GM21515 (cell line): ENCODE measurements around the gene RBBP8.
"Not testable (repeated sequence)": the region's sequence is repeated elsewhere in the genome, so short reads cannot be mapped to it uniquely, and the experiment has no call there.

Source experiments
- ATAC-seq: cut with Tn5 transposase; IDR thresholded peaks from one replicate; pipeline ENCODE4 v1.9.1; 2021; ENCODE audit not compliant: unreplicated experiment

RBBP8 gene

DNA sequence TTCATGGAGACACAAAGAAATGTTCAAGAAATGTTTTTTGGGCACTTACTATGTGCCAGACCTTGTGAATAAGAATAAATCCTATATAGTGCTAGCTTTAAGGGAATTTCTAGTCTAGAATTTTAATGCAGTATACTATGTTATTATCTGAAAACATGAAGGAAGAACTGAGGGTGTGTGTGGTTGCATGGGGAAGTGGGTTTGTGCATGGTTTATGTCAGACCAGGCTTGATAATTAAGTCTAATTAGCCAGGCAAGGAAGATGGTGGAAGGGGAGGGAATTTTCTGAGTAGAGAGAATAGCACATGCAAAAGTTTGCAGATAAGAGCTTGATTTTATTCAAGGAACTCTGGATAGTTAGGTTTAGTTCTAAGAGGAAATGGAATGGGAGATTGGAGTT, 6.5 kb downstream of the RBBP8 start:
- no peak for ATAC-seq

DNA sequence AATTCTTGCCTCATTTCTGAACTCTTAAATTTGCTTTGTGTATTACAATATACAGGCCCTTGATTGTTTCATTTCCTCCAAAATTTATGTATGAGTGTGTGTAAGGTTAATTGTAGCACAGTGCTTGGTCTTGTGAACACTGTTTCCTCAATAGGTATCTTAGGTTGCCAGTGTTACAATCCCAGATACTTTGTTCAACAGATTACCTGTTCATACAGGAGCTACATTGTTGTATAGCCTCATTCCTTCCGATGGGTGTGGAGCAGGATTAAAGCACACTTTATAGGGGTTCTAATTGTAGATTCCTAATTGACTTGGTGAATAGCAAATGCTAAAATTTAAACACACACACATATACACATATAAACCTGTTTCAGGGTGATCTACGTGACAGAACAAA, 10.7 kb downstream of the RBBP8 start:
- no peak for ATAC-seq

DNA sequence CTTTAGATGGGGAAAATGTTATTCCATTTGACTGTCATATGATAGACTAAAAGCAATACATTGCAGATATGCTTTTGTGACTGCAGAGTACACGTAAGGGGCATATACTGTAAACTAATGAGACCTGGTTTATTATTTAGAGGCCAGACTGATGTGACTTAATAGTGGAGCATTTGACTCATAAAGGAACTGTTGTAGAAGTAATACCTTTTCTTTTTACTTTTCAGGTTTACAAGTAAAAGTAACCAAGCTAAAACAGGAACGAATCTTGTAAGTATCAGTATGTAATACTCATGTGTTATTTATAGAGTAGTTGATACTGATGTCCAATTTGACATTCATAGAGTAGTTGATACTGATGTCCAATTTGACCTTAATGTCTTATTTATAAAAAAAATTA, 13.1 kb downstream of the RBBP8 start:
- ATAC-seq = no peak

DNA sequence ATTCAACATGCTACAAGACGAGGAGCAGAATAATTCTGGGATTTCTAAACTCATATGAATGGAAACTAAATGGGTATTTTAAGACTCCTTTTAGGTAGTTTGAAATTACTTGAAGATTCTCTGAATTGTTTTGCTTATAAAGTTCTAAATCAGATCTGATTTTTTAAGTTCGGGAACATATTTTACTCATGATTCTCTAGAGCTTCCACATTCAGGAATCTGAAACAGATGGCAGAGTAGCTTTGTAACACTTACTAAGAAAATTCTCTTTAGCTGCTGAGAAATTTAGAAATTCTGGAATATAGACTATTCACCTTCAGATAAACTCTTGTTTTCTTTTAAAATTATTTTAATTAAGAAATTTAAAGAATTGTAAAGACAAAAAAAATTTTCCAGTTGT, 13.7 kb downstream of the RBBP8 start:
- no peak for ATAC-seq

DNA sequence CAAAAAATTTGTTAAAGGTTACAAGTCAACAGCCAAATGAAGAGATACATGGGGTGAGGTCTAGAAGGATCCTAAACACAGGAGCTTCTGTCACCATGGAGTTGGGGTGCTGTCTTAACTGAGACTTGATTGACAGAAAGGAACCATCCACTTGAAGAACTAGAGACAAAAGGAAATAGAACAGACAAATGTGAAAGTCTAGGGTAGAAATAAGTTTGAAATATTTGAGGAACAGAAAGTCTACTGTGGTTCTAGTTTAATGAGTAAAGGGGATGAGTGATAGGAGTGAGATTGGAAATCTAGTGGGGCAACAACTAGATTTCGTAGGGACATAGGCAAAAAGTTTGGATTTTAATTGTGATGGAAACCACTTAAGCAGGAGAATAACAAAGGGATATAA, 18.7 kb downstream of the RBBP8 start:
- ATAC-seq = no peak

DNA sequence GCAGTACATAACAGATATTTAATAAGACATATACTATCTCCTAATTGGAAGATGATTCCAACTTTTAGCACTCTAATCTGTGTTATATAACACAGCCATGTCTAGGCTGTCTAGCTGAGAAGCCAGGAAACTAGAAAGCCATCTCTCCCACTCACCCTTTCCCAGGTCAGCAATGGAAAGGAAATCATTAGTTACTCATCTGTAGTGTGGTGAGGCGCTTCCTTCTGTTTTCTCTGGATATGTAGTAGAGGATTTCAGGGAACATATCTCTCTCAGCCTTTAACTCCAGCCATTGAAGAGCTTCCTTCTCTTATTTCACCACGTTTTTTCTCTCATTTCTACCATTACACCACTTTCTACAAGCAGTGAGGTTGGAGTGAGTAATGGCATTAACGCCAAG, 19.4 kb downstream of the RBBP8 start:
- no peak for ATAC-seq

DNA sequence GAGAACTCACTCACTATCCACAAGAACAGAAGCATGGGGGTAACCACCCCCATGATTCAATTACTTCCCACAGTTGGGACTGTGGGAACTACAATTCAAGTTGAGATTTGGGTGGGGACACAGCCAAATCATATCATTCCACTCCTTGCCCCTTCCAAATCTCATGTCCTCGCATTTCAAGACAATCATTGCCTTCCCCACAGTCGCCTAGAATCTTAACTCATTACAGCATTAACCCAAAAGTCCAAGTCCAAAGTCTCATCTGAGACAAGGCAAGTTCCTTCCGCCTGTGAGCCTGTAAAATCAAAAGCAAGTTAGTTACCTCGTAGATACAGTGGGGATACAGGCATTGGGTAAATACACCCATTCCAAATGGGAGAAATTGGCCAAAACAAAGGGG, 20.9 kb downstream of the RBBP8 start:
- ATAC-seq = not testable (repeated sequence)

DNA sequence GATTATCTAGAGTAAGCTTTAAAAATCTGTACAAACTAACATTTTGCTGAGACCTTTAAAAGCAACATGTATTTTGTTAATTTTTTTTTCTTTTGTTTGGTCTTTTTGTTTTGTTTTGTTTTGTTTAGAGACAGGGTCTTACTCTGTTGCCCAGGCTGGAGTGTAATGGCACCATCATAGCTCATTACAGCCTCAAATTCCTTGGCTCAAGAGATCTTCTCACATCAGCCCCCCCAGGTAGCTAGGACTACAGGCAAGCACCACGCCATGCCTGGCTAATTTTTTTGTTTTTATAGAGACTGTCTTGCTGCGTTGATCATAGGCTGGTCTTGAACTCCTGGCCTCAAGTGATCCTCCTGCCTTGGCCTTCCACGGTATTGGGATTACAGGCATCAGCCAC, 23.1 kb downstream of the RBBP8 start:
- ATAC-seq = no peak

DNA sequence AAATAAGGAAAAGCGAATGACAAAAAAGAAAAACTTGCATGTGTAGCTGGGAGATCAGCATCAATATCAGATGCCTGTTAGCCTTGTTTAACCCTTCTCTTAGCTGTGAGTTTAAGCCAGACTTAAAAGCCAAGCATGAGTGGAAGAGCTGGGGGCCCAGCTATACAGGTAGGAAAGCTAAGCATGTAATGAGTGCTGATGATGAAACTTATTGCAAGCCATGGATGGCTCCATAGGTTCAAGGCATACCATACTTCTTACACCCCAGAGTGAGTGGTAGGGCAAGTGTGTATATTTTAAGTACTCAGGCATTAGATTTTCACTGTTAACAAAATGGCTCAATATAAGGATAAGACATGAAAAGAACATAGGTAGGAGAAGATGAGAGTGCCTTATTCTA, 28.0 kb downstream of the RBBP8 start:
- ATAC-seq = no peak

DNA sequence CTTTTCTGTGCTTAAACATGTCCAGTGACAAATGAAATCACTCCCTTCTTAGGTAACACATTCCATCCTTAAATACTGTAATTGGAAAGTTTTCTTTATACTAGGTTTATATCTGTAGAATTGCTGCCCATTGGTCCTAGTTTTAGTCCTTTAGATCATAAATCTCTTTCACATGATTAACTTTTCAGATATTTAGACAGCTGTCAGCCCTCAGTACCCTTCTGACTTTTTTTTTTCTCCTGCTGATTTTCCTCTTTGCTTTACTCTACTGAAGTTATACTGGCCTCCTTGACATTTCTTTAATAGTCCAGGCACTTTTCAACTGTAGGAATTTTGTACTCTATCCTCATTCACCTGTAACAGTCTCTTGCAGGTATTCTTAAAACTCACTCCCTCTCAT, 28.9 kb downstream of the RBBP8 start:
- ATAC-seq = no peak

DNA sequence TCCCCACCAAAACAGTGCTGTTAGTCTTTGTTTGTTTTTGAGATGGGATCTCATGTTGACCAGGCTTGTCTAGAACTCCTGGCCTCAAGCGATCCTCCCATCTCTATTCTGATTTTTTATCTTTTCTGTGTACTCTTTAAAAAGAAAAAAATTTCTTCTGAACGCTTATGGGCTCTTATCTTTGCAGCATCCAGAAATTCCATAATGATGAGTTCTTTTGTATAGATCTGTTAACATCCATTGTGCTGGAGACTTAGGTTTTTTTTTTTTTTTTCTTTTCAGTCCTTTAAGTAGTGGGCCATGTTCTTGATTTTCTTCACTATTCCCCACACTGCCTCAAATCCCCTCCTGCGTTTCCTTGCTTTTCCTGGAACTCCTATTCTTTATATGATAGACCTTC, 31.0 kb downstream of the RBBP8 start:
- ATAC-seq = no peak

DNA sequence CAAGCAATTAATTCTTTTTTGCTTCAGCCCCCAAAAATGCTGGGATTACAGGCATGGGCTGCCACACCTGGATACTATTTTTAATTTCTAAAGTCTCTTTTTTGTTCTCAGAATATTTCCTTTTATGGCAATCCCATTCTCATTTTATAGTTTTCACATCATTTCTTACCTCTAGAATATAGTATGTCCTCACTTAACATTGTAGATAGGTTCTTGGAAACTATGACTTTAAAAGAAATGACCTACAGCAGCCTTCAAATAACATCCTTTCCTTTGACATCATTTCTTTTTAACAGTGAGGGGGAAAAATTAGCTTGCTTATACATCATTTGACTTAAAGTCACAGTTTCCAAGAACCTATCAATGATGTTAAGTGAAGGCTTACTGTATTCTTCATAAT, 31.6 kb downstream of the RBBP8 start:
- ATAC-seq = no peak

DNA sequence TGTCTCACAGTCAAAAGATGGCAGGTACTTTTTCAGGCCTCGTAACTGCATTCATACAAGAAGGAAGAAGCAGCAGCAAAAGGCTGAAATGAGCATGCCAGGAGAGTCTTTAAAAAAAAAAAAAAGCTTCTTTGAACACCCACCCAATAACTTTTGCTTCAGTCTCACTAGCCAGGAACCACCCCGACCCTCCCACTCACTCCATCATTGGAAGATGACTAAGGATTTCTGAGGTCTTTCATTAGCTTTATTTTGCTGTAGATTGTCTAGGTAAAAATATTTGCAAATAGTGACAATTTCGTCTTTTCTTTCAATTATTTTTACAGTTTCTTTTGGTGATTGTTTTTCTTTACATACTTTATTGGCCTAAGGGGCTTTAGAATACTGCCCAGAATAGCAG, 37.9 kb downstream of the RBBP8 start:
- no peak for ATAC-seq

DNA sequence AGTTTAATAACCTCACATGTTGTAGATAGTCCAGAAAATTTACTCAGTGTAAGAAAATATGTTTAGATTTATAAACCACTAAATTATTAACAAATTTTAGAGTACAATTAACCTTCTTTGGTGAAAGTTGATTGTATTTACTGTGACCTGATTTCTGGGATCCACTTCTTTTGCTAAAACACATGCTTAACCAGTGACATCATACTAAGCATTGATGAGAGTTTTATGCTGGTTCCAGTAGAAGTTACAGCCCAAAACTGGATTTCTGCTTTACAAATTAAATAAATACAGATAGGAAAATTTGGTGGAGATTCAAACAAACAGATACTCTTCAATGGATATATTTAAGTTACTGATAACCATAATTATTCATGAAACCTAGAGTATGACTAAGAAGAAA, 40.9 kb downstream of the RBBP8 start:
- ATAC-seq = no peak

DNA sequence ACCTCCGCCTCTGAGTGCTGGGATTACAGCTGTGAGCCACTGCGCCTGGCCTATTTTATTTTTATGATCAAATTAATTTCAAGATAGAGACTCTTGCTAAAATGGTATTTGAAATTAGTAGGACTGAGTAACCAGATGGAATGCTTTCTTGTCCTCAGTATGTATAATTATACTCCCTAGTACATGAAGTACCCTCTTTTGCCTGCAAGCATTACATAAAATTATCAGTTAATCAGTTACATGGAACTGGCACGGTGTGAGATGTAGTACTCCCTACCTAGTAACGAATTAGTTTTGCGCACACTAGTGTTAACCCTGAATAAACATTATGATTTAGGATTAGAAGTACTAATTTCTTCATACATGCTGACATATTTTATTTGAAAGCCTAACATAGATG, 41.6 kb downstream of the RBBP8 start:
- no peak for ATAC-seq

DNA sequence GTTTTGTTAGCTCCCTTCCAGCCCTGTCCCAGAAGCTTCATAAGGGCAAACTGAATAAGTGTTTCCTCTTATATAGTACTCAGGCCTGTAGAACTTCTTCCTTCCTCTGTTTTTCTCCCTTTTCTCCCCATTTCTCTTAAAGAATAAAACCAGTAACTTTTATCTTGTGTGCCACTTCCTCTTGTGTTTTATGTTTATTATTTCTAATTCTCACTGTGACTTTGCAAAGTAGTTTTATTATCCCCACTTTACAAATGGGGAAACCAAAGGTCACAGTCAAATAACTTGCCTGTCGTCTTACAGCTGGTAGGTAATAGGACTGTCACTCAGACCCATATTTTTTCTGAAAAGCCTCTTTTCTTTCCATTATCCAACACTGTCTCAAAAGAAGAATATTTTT, 42.4 kb downstream of the RBBP8 start:
- ATAC-seq = no peak

DNA sequence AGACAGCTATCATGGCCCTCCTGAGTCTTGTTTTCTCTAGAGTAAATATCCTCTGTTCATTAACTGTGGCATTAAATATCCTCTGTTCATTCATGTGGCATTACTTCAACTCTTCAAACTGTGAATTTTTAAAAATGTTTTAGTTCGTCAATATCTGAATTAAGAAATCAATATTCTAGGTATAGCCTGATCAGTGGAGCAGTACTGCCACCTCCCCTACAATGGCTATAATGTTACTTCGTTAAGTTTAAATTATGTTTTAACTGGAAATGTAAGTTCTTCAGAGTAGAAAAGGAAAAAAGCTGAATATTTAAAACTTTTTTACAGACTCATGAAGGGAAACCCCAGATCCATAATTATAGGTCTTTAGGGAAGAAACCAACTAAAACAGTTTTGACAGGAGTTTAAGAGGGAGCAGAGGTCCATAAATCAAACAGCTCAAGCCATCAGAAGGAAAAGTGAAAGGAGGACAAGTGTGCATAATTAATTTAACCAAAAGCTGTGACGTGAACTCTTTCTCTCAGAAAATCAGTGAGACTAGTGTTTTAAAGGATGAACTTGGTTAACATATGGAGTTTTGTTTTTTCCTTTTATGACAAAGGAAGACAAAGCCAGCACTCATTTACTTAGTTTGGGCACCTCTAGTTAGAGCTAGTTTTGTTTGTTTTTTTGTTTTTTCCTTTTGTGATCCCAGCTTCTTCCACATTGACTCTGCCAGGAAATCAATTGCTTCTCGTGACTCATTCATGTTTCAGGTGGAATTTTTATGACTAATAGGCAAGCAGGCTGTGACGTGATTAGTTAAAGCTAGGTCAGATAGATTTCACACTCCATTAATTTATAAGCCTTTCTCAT, 44.9 kb downstream of the RBBP8 start:
- ATAC-seq = no peak

DNA sequence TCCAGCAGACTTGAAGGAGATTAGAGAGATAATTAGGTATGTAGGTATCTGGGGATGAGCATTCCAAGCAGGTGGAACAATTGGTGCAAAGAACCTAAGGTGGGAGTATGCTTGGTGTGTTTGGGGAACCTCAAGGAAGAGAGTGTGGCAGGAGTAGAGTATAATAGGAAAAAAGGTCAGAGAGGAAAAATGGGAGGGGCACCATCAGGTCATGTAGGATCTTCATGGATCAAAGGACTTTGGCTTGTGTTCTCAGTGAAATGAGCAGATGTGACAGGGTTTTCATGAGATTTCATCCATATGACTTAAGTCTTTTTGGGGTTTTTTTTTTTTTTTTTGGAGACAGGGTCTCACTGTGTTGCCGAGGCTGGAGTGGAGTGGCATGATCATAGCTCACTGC, 47.3 kb downstream of the RBBP8 start:
- no peak for ATAC-seq

DNA sequence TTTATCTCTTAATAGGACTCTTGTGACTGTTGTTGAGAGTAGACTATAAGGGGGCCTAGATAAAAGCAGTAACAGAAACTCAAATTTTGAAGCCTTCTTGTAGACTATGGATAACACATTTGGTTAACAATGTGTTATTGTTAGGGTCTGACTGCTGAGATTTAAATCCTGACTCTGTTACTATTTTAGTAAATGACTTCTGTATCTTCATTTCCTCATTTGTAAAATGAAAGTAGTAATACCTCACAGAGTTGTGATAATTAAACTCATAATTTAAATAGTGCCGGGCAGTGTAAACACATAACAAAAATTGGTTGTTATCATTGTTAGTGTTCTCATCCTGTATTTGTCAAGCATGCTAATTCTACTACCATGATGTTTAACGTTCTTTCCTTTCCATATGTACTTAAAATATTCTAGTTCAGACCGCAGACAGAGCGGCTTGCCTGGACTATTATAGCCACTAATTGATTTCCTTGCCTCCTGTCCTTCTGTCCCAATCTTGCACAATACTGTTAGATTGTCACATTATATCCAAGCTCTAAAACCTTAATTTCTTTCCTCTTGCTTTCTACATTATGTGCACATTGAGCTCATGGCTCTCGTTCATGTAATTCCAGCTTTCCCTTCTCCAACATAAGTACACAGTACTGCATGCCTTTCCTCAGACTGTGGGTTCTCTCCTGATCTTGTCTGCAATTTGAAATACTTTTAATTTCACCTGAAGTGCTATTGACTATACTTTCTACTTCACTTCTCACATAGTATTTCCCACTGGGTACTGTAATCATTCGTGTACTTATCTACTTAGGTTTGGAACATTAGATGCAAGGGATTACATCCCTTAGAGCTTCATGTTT, 48.4 kb downstream of the RBBP8 start:
- no peak for ATAC-seq

DNA sequence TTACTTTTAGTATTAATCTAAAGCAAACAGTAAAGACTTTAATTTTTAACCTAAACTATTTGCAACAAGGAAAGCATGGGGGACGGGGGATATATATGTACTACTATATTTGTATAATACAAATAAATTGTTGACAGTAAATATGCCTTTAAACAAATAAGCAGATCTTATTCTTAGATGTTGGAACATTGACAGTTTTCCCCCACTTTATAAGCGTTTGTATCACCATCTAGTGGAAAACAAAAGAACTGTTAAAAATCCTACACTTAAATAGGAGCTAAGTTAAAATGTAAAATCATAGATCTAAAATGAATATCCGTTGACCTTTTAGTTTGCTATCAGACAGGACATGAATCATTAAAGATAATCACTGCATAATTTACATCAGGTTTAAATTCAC, 50.0 kb downstream of the RBBP8 start:
- ATAC-seq = no peak

DNA sequence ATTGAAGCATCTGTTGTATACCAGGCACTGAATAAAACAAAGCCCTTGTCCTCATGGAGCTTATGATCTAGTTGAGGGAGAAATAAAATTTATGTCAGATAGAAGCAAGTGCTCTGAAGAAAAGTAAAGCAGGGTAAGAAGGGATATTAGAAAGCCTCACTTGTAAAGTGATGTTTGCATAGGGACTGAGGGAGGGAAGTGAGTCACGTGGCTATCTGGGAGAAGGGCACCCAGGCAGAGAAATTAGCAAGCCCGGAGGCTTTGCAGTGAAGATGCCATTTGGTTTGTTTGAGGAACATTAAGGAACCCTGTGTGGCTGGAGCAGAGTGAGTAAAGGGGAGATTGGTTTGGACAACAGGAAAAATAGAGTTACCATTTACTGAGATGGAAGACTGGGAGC, 52.1 kb downstream of the RBBP8 start:
- no peak for ATAC-seq

DNA sequence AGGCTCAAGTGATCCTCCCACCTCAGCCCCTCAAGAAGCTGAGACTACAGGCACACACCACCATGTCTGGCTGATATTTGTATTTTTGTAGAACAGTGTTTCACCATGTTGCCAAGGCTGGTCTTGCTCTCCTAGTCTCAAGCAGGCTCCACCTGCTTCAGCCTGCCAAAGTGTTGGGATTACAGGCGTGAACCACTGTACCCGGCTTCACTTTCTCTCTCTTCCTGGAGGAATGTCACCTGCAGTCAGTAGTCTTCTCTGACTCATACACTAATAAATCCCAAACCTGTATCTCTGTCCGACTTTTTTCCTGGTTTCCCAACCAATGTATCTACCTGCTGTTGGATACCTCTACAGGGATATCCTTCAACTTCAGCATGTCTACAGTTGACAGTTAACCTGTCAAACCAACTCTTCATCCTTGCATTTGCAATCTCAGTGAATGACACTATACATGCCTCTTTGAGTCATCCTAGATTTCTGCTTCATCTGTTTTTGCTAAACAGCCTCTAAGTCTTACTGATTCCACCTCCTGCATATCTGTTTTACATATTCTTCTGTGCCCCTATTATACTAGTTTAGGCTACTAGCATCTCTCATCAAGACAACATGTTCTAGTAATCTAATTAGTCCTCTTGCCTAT, 54.5 kb downstream of the RBBP8 start:
- ATAC-seq = no peak
